ENCODE results near the gene SRR.

DNA sequence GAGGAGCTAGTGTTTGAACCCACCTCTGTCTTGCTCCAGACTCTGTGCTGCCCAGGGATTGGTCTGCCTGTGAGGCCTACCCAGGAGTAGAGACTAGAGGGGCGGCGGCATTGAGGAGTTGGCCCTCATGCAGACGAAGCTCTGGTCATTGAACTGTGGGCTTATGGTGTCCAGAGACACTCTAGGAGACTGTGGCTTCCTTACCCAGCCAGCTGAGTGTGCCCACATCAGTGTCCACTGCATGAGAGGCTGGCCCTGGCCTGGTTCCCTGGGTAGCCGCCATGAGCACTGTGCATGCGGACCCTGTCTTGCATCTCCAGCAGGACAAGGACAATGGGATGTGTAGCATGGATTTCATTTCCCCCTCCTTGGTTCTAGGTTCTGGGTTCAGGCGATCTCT is 47.5 kb downstream of the SRR start:
- TF ChIP-seq, protein P1, sequence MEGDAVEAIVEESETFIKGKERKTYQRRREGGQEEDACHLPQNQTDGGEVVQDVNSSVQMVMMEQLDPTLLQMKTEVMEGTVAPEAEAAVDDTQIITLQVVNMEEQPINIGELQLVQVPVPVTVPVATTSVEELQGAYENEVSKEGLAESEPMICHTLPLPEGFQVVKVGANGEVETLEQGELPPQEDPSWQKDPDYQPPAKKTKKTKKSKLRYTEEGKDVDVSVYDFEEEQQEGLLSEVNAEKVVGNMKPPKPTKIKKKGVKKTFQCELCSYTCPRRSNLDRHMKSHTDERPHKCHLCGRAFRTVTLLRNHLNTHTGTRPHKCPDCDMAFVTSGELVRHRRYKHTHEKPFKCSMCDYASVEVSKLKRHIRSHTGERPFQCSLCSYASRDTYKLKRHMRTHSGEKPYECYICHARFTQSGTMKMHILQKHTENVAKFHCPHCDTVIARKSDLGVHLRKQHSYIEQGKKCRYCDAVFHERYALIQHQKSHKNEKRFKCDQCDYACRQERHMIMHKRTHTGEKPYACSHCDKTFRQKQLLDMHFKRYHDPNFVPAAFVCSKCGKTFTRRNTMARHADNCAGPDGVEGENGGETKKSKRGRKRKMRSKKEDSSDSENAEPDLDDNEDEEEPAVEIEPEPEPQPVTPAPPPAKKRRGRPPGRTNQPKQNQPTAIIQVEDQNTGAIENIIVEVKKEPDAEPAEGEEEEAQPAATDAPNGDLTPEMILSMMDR (IDR thresholded peaks at IDR 0.05): no peak
- no peak for TF ChIP-seq POLR2A (IDR thresholded peaks at IDR 0.05)
